ENCODE measurements around the gene SPP2.

Gene SPP2

DNA sequence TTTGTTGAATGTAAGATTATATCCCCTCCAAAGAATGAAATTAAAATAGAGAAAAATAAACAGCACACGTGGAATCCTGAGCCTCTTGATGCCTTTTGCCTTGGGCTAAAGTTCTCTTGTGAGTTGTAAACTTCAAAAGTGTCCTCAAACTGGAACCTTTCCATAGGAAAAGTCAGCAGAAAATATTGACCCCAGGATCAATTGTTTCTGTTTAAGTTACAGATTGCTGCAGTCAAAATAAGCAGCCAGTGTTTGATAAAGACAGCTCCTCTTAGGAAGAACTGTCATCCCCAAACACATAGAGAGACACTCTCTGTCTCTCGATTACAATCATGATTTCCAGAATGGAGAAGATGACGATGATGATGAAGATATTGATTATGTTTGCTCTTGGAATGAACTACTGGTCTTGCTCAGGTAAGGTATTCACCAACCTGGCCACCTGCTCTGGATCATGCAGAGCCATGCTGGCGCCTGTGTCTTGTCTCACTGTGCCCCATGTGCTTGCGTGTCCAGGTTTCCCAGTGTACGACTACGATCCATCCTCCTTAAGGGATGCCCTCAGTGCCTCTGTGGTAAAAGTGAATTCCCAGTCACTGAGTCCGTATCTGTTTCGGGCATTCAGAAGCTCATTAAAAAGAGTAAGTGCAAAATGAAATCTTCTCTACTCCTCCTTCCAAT lies at the start of gene SPP2:
Gene SPP2 (plus strand): TSS at position 248 of the 681 bp plus-strand sequence. CDS start 85 bp downstream, at position 333.
- Histone ChIP-seq H3K9me3 (ENCODE audit: control insufficient read depth in 1 of 2, low read length in 2 of 2) (no peaks in the 10 kb centered on the region), H3K4me3 (ENCODE audit: low read depth in 1 of 2, low read length in 2 of 2) (no peak within 1 kb of the TSS), H3K4me1 (ENCODE audit: control insufficient read depth in 1 of 2, insufficient read depth in 2 of 2, low read length in 2 of 2) (no peaks in the 10 kb centered on the region), H3K27ac (ENCODE audit: low read length) (no peak within 1 kb of the TSS), H3K36me3 (ENCODE audit: control insufficient read depth in 1 of 2, insufficient read depth in 2 of 2, low read length in 2 of 2) (no peaks in the 10 kb centered on the region), H3K27me3 (ENCODE audit: low read depth, low read length) (no peaks in the 10 kb centered on the region)

GRCh38 chr2:234001380-234002160 lies 48.9 kb upstream of the SPP2 start:
- H3K27ac ChIP-seq (ENCODE audit: low read length) = no peak overlapping the region
- no peaks in the 10 kb centered on the region for H3K4me1 ChIP-seq (ENCODE audit: control insufficient read depth in 1 of 2, insufficient read depth in 2 of 2, low read length in 2 of 2)
- no peaks in the 10 kb centered on the region for H3K9me3 ChIP-seq (ENCODE audit: control insufficient read depth in 1 of 2, low read length in 2 of 2)
- no peak overlapping the region for H3K4me3 ChIP-seq (ENCODE audit: low read depth in 1 of 2, low read length in 2 of 2)
- H3K36me3 ChIP-seq (ENCODE audit: control insufficient read depth in 1 of 2, insufficient read depth in 2 of 2, low read length in 2 of 2) = no peaks in the 10 kb centered on the region
- no peaks in the 10 kb centered on the region for H3K27me3 ChIP-seq (ENCODE audit: low read depth, low read length)

- no peak overlapping the region for H3K27ac ChIP-seq (ENCODE audit: low read length)
- no peaks in the 10 kb centered on the region for H3K27me3 ChIP-seq (ENCODE audit: low read depth, low read length)
- no peaks in the 10 kb centered on the region for H3K36me3 ChIP-seq (ENCODE audit: control insufficient read depth in 1 of 2, insufficient read depth in 2 of 2, low read length in 2 of 2)
- H3K9me3 ChIP-seq (ENCODE audit: control insufficient read depth in 1 of 2, low read length in 2 of 2) = no peaks in the 10 kb centered on the region
- no peak overlapping the region for H3K4me3 ChIP-seq (ENCODE audit: low read depth in 1 of 2, low read length in 2 of 2)
- H3K4me1 ChIP-seq (ENCODE audit: control insufficient read depth in 1 of 2, insufficient read depth in 2 of 2, low read length in 2 of 2) = no peaks in the 10 kb centered on the region
These were observed 48.2 kb upstream of the SPP2 start for GRCh38 chr2:234002281-234002680.

GRCh38 chr2:234003972-234004617 lies 46.4 kb upstream of the SPP2 start:
- no peaks in the 10 kb centered on the region for H3K4me1 ChIP-seq (ENCODE audit: control insufficient read depth in 1 of 2, insufficient read depth in 2 of 2, low read length in 2 of 2)
- no peaks in the 10 kb centered on the region for H3K9me3 ChIP-seq (ENCODE audit: control insufficient read depth in 1 of 2, low read length in 2 of 2)
- no peak overlapping the region for H3K27ac ChIP-seq (ENCODE audit: low read length)
- no peak overlapping the region for H3K4me3 ChIP-seq (ENCODE audit: low read depth in 1 of 2, low read length in 2 of 2)
- H3K27me3 ChIP-seq (ENCODE audit: low read depth, low read length) = no peaks in the 10 kb centered on the region
- no peaks in the 10 kb centered on the region for H3K36me3 ChIP-seq (ENCODE audit: control insufficient read depth in 1 of 2, insufficient read depth in 2 of 2, low read length in 2 of 2)

- Histone ChIP-seq H3K9me3 (ENCODE audit: control insufficient read depth in 1 of 2, low read length in 2 of 2) (no peaks in the 10 kb centered on the region), H3K27me3 (ENCODE audit: low read depth, low read length) (no peaks in the 10 kb centered on the region), H3K4me3 (ENCODE audit: low read depth in 1 of 2, low read length in 2 of 2) (no peak overlapping the region), H3K27ac (ENCODE audit: low read length) (no peak overlapping the region), H3K4me1 (ENCODE audit: control insufficient read depth in 1 of 2, insufficient read depth in 2 of 2, low read length in 2 of 2) (no peaks in the 10 kb centered on the region), H3K36me3 (ENCODE audit: control insufficient read depth in 1 of 2, insufficient read depth in 2 of 2, low read length in 2 of 2) (no peaks in the 10 kb centered on the region)
These were observed 45.4 kb upstream of the SPP2 start for GRCh38 chr2:234005126-234005525.

GRCh38 chr2:234006501-234006900 lies 44.0 kb upstream of the SPP2 start:
- H3K4me1 ChIP-seq (ENCODE audit: control insufficient read depth in 1 of 2, insufficient read depth in 2 of 2, low read length in 2 of 2) = no peaks in the 10 kb centered on the region
- H3K36me3 ChIP-seq (ENCODE audit: control insufficient read depth in 1 of 2, insufficient read depth in 2 of 2, low read length in 2 of 2) = no peaks in the 10 kb centered on the region
- H3K4me3 ChIP-seq (ENCODE audit: low read depth in 1 of 2, low read length in 2 of 2) = no peak overlapping the region
- H3K9me3 ChIP-seq (ENCODE audit: control insufficient read depth in 1 of 2, low read length in 2 of 2) = peaks cover 0 to 3% of the 10 kb centered on the region in 2 donors
- H3K27ac ChIP-seq (ENCODE audit: low read length) = no peak overlapping the region
- no peaks in the 10 kb centered on the region for H3K27me3 ChIP-seq (ENCODE audit: low read depth, low read length)

DNA sequence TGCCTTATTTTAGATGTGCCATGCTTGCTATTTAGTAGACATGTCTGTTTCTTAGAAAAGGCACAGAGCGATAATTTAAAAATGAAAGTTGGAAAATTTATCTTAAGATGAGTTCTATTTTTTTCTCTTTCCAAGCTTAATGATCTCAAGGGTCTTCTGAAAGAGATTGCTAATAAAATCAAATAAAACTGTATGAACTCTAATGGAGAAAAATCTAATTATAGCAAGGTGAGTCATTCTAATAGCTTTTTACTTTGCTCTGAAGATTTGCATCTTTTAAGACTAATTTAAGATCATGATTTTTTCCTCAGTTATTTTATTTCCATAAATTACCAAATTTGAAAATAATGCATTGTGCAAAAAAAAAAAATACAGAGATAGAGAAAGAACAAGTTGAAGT lies 36.1 kb upstream of the SPP2 start:
- Histone ChIP-seq H3K4me1 (ENCODE audit: control insufficient read depth in 1 of 2, insufficient read depth in 2 of 2, low read length in 2 of 2) (no peaks in the 10 kb centered on the region), H3K27me3 (ENCODE audit: low read depth, low read length) (no peaks in the 10 kb centered on the region), H3K9me3 (ENCODE audit: control insufficient read depth in 1 of 2, low read length in 2 of 2) (peaks cover 0 to 3% of the 10 kb centered on the region in 2 donors), H3K4me3 (ENCODE audit: low read depth in 1 of 2, low read length in 2 of 2) (no peak overlapping the region), H3K36me3 (ENCODE audit: control insufficient read depth in 1 of 2, insufficient read depth in 2 of 2, low read length in 2 of 2) (no peaks in the 10 kb centered on the region), H3K27ac (ENCODE audit: low read length) (no peak overlapping the region)

- no peaks in the 10 kb centered on the region for H3K27me3 ChIP-seq (ENCODE audit: low read depth, low read length)
- no peaks in the 10 kb centered on the region for H3K4me1 ChIP-seq (ENCODE audit: control insufficient read depth in 1 of 2, insufficient read depth in 2 of 2, low read length in 2 of 2)
- peaks cover 0 to 3% of the 10 kb centered on the region in 2 donors for H3K9me3 ChIP-seq (ENCODE audit: control insufficient read depth in 1 of 2, low read length in 2 of 2)
- H3K36me3 ChIP-seq (ENCODE audit: control insufficient read depth in 1 of 2, insufficient read depth in 2 of 2, low read length in 2 of 2) = no peaks in the 10 kb centered on the region
- no peak overlapping the region for H3K27ac ChIP-seq (ENCODE audit: low read length)
- no peak overlapping the region for H3K4me3 ChIP-seq (ENCODE audit: low read depth in 1 of 2, low read length in 2 of 2)
These were observed 34.6 kb upstream of the SPP2 start for GRCh38 chr2:234015861-234016260.

GRCh38 chr2:234019896-234020295 lies 30.6 kb upstream of the SPP2 start:
- no peaks in the 10 kb centered on the region for H3K4me1 ChIP-seq (ENCODE audit: control insufficient read depth in 1 of 2, insufficient read depth in 2 of 2, low read length in 2 of 2)
- H3K9me3 ChIP-seq (ENCODE audit: control insufficient read depth in 1 of 2, low read length in 2 of 2) = no peaks in the 10 kb centered on the region
- no peak overlapping the region for H3K4me3 ChIP-seq (ENCODE audit: low read depth in 1 of 2, low read length in 2 of 2)
- H3K36me3 ChIP-seq (ENCODE audit: control insufficient read depth in 1 of 2, insufficient read depth in 2 of 2, low read length in 2 of 2) = no peaks in the 10 kb centered on the region
- H3K27me3 ChIP-seq (ENCODE audit: low read depth, low read length) = no peaks in the 10 kb centered on the region
- no peak overlapping the region for H3K27ac ChIP-seq (ENCODE audit: low read length)

- H3K9me3 ChIP-seq (ENCODE audit: control insufficient read depth in 1 of 2, low read length in 2 of 2) = no peaks in the 10 kb centered on the region
- H3K36me3 ChIP-seq (ENCODE audit: control insufficient read depth in 1 of 2, insufficient read depth in 2 of 2, low read length in 2 of 2) = no peaks in the 10 kb centered on the region
- no peak overlapping the region for H3K27ac ChIP-seq (ENCODE audit: low read length)
- no peak overlapping the region for H3K4me3 ChIP-seq (ENCODE audit: low read depth in 1 of 2, low read length in 2 of 2)
- H3K4me1 ChIP-seq (ENCODE audit: control insufficient read depth in 1 of 2, insufficient read depth in 2 of 2, low read length in 2 of 2) = no peaks in the 10 kb centered on the region
- H3K27me3 ChIP-seq (ENCODE audit: low read depth, low read length) = no peaks in the 10 kb centered on the region
These were observed 30.2 kb upstream of the SPP2 start for GRCh38 chr2:234020332-234020731.

DNA sequence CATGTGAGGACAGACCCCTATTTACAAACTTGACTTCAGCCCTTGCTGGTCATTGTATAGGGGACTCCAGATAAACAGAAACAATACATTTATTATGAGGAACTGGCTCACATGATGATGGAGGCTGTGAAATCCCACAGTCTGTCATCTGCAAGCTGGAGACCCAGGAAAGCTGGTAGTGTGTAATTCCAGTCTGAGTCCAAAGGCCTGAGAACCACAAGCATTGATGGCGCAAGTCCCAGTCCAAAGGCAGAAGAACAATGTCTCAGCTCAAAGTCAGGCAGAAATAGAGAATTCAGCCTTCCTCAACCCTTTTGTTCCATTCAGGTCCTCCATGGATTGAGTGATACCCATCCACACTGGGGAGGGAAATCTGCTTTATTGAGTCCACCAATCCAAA lies 28.1 kb upstream of the SPP2 start:
- no peaks in the 10 kb centered on the region for H3K9me3 ChIP-seq (ENCODE audit: control insufficient read depth in 1 of 2, low read length in 2 of 2)
- no peak overlapping the region for H3K4me3 ChIP-seq (ENCODE audit: low read depth in 1 of 2, low read length in 2 of 2)
- no peaks in the 10 kb centered on the region for H3K36me3 ChIP-seq (ENCODE audit: control insufficient read depth in 1 of 2, insufficient read depth in 2 of 2, low read length in 2 of 2)
- no peaks in the 10 kb centered on the region for H3K27me3 ChIP-seq (ENCODE audit: low read depth, low read length)
- H3K27ac ChIP-seq (ENCODE audit: low read length) = no peak overlapping the region
- peaks cover 0 to 6% of the 10 kb centered on the region in 2 donors for H3K4me1 ChIP-seq (ENCODE audit: control insufficient read depth in 1 of 2, insufficient read depth in 2 of 2, low read length in 2 of 2)

Data from muscle layer of duodenum (tissue), 2 donors.